KOPT-K1 (cell line): ENCODE data around the gene CHCHD6.

ENCODE experiments used
- H3K27ac ChIP-seq: fragments of 200-600 bp; sonication (generic); 2 replicates; pipeline ENCODE4 v1.5.1; 2016; ENCODE audit warnings: antibody characterized with exemption, mild to moderate bottlenecking, low read depth, low read length; ENCODE audit not compliant: poor library complexity, severe bottlenecking
- H3K36me3 ChIP-seq: fragments of 200-600 bp; sonication (generic); 2 replicates; pipeline ENCODE4 v1.5.1; 2017; ENCODE audit warnings: antibody characterized with exemption, mild to moderate bottlenecking, low read length, moderate library complexity; ENCODE audit not compliant: insufficient read depth
- H3K9me3 ChIP-seq: fragments of 200-600 bp; sonication (generic); 2 replicates; pipeline ENCODE4 v1.5.1; 2017; ENCODE audit warnings: antibody characterized with exemption, low read length, mild to moderate bottlenecking; ENCODE audit not compliant: insufficient read depth, poor library complexity, severe bottlenecking

Gene CHCHD6

GRCh38 chr3:126826693-126827092 lies 122.7 kb downstream of the CHCHD6 start:
- Histone ChIP-seq H3K9me3 (peaks cover 5% of the 10 kb centered on the region), H3K27ac (no peak overlapping the region), H3K36me3 (no peaks in the 10 kb centered on the region)

GRCh38 chr3:126827121-126827520 lies 123.1 kb downstream of the CHCHD6 start:
- H3K36me3 ChIP-seq, result no peaks in the 10 kb centered on the region

GRCh38 chr3:126828306-126828705 lies 124.3 kb downstream of the CHCHD6 start:
- Histone ChIP-seq H3K36me3 (no peaks in the 10 kb centered on the region), H3K27ac (no peak overlapping the region), H3K9me3 (no peaks in the 10 kb centered on the region)

More at GRCh38 chr3:126827121-126827520, 123.1 kb downstream of the CHCHD6 start:
- Histone ChIP-seq H3K27ac (no peak overlapping the region), H3K9me3 (peaks cover 2% of the 10 kb centered on the region)

- H3K27ac ChIP-seq, result no peak overlapping the region
- H3K36me3 ChIP-seq, result no peaks in the 10 kb centered on the region
- no peaks in the 10 kb centered on the region for H3K9me3 ChIP-seq
Measured at GRCh38 chr3:126832933-126833332, 128.9 kb downstream of the CHCHD6 start.

- no peak overlapping the region for H3K27ac ChIP-seq
- H3K9me3 ChIP-seq, result no peaks in the 10 kb centered on the region
- H3K36me3 ChIP-seq, result no peaks in the 10 kb centered on the region
Measured at GRCh38 chr3:126834596-126835471, 130.8 kb downstream of the CHCHD6 start.

- Histone ChIP-seq H3K9me3 (no peaks in the 10 kb centered on the region), H3K36me3 (no peaks in the 10 kb centered on the region), H3K27ac (no peak overlapping the region)
Measured at GRCh38 chr3:126835472-126836219, 131.6 kb downstream of the CHCHD6 start.

GRCh38 chr3:126836220-126836860 lies 132.3 kb downstream of the CHCHD6 start:
- no peak overlapping the region for H3K27ac ChIP-seq

GRCh38 chr3:126837773-126838172 lies 133.7 kb downstream of the CHCHD6 start:
- no peak overlapping the region for H3K27ac ChIP-seq
- H3K36me3 ChIP-seq, result no peaks in the 10 kb centered on the region
- no peaks in the 10 kb centered on the region for H3K9me3 ChIP-seq

More at GRCh38 chr3:126836220-126836860, 132.3 kb downstream of the CHCHD6 start:
- H3K9me3 ChIP-seq, result no peaks in the 10 kb centered on the region
- H3K36me3 ChIP-seq, result no peaks in the 10 kb centered on the region

GRCh38 chr3:126845920-126846715 lies 142.1 kb downstream of the CHCHD6 start:
- Histone ChIP-seq H3K27ac (no peak overlapping the region), H3K36me3 (no peaks in the 10 kb centered on the region), H3K9me3 (no peaks in the 10 kb centered on the region)

GRCh38 chr3:126847061-126847460 lies 143.0 kb downstream of the CHCHD6 start:
- Histone ChIP-seq H3K36me3 (no peaks in the 10 kb centered on the region), H3K27ac (no peak overlapping the region), H3K9me3 (no peaks in the 10 kb centered on the region)

GRCh38 chr3:126848991-126849390 lies 145.0 kb downstream of the CHCHD6 start:
- no peaks in the 10 kb centered on the region for H3K9me3 ChIP-seq
- no peak overlapping the region for H3K27ac ChIP-seq
- no peaks in the 10 kb centered on the region for H3K36me3 ChIP-seq

- no peak overlapping the region for H3K27ac ChIP-seq
- H3K36me3 ChIP-seq, result no peaks in the 10 kb centered on the region
Measured at GRCh38 chr3:126849768-126850167, 145.7 kb downstream of the CHCHD6 start.

GRCh38 chr3:126850370-126851085 lies 146.5 kb downstream of the CHCHD6 start:
- H3K36me3 ChIP-seq, result no peaks in the 10 kb centered on the region
- H3K27ac ChIP-seq, result no peak overlapping the region
- no peaks in the 10 kb centered on the region for H3K9me3 ChIP-seq

More at GRCh38 chr3:126849768-126850167, 145.7 kb downstream of the CHCHD6 start:
- no peaks in the 10 kb centered on the region for H3K9me3 ChIP-seq

- Histone ChIP-seq H3K36me3 (no peaks in the 10 kb centered on the region), H3K27ac (no peak overlapping the region), H3K9me3 (no peaks in the 10 kb centered on the region)
Measured at GRCh38 chr3:126851382-126851781, 147.3 kb downstream of the CHCHD6 start.
